K562 (cell line): ENCODE measurements around the gene BHLHE40. TPM values are rescaled to one million over a fixed set of nuclear protein-coding genes. Genes with fewer than 3 reads are reported as not detected.

ENCODE experiments used
- BRF1 ChIP-seq: IDR thresholded peaks from 3 replicates; pipeline ENCODE4 v1.6.1; 2011; ENCODE audit warnings: borderline replicate concordance, mild to moderate bottlenecking; ENCODE audit not compliant: insufficient read length; ENCODE audit errors: extremely low read depth
- POLR2G ChIP-seq: fragments of 200-400 bp; formaldehyde crosslinking; IDR thresholded peaks from 2 replicates; pipeline ENCODE4 v1.6.1; 2017; ENCODE audit warnings: low read depth, mild to moderate bottlenecking, antibody characterized with exemption, low read length, moderate library complexity
- SRSF9 ChIP-seq: fragments of 200-400 bp; formaldehyde crosslinking; IDR thresholded peaks from 2 replicates; pipeline ENCODE4 v1.6.1; 2017; ENCODE audit warnings: low read depth, low read length, borderline replicate concordance
- TBL1XR1 ChIP-seq, 2 experiments: IDR thresholded peaks; 2 replicates each; pipeline ENCODE4 v1.6.1; 2012; ENCODE audit warnings: improper control_type of control experiment in 2 of 2, low read length in 2 of 2, mild to moderate bottlenecking in 1 of 2
- TCF7 ChIP-seq: sonication (generic); IDR thresholded peaks from 2 replicates; pipeline ENCODE4 v1.6.1; 2016; ENCODE audit warnings: antibody characterized with exemption, borderline replicate concordance
- YBX1 ChIP-seq: fragments of 450-650 bp; IDR thresholded peaks from 2 replicates; pipeline ENCODE4 v1.7.1; 2016; ENCODE audit warnings: mild to moderate bottlenecking
- ZBTB17 ChIP-seq: fragments of 450-650 bp; formaldehyde crosslinking; IDR thresholded peaks from 2 replicates; pipeline ENCODE4 v1.4.0; 2020; ENCODE audit warnings: mild to moderate bottlenecking
- polyA plus RNA-seq, 8 experiments: library from polyadenylated mRNA; depleted of rRNA in 4 of 8; stranded (reverse) in 5 of 8; unstranded in 3 of 8; fragments of >200 nt; fragmentation: Nextera tagmentation in 2 of 8; fragmentation: Illumina TruSeq in 1 of 8; extraction: Ambion mirVana in 2 of 8; extraction: Trizol in 1 of 8; gene quantifications; 2 replicates each; pipeline versions ENCODE4 v1.2.1 to v1.2.3, GENCODE V29; 2011 to 2014; ENCODE audit warnings: inconsistent platforms in 1 of 8, missing spikeins in 1 of 8
- total RNA-seq, 7 experiments: library from RNA; depleted of rRNA in 6 of 7; stranded (reverse); fragments of >200 nt in 6 of 7; fragmentation: Illumina TruSeq in 2 of 7; extraction: Trizol in 2 of 7; gene quantifications; 2 replicates each; pipeline versions ENCODE4 v1.2.1 to v1.2.3, GENCODE V29; 2011 to 2021; ENCODE audit warnings: low replicate concordance in 1 of 7
- TF ChIP-seq, protein P1 (sequence below): sonication (generic); formaldehyde crosslinking; IDR thresholded peaks from 2 replicates; pipeline ENCODE4 v1.8.0; 2022; ENCODE audit warnings: mild to moderate bottlenecking, missing genetic modification reagents, borderline replicate concordance
- TF ChIP-seq, protein P2 (sequence below): fragments of 250-450 bp; sonication (Bioruptor Pico); IDR thresholded peaks from 2 replicates; pipeline ENCODE4 v1.4.0; 2020; ENCODE audit warnings: mild to moderate bottlenecking, moderate library complexity, borderline replicate concordance
- TF ChIP-seq, protein P3 (sequence below): sonication (generic); formaldehyde crosslinking; IDR thresholded peaks from 2 replicates; pipeline ENCODE4 v1.8.1; 2023; ENCODE audit warnings: mild to moderate bottlenecking, missing genetic modification reagents, moderate library complexity
- TF ChIP-seq, protein P4 (sequence below): sonication (generic); formaldehyde crosslinking; IDR thresholded peaks from 2 replicates; pipeline ENCODE4 v1.8.0; 2022; ENCODE audit warnings: mild to moderate bottlenecking, low read depth, missing genetic modification reagents
- TF ChIP-seq, protein P5 (sequence below): fragments of 250-450 bp; sonication (Bioruptor Pico); IDR thresholded peaks from 2 replicates; pipeline ENCODE4 v1.5.0; 2021
- TF ChIP-seq, protein P6 (sequence below): fragments of 450-650 bp; conservative IDR thresholded peaks from 2 replicates; pipeline ENCODE4 v1.6.1; 2016; ENCODE audit warnings: missing genetic modification characterization, low read depth, mild to moderate bottlenecking, control low read depth, missing compliant biosample characterization
- TF ChIP-seq, protein P7 (sequence below): fragments of 450-650 bp; formaldehyde crosslinking; conservative IDR thresholded peaks from 2 replicates; pipeline ENCODE4 v1.4.0; 2022; ENCODE audit warnings: mild to moderate bottlenecking, missing genetic modification characterization

BHLHE40 gene
- total and polyA plus RNA-seq, 9 of the 15 experiments (the other 6 are each of a cell fraction or from before 2014, with no cell fraction given), result 12.0 to 83.9 (median 31.4) TPM

DNA sequence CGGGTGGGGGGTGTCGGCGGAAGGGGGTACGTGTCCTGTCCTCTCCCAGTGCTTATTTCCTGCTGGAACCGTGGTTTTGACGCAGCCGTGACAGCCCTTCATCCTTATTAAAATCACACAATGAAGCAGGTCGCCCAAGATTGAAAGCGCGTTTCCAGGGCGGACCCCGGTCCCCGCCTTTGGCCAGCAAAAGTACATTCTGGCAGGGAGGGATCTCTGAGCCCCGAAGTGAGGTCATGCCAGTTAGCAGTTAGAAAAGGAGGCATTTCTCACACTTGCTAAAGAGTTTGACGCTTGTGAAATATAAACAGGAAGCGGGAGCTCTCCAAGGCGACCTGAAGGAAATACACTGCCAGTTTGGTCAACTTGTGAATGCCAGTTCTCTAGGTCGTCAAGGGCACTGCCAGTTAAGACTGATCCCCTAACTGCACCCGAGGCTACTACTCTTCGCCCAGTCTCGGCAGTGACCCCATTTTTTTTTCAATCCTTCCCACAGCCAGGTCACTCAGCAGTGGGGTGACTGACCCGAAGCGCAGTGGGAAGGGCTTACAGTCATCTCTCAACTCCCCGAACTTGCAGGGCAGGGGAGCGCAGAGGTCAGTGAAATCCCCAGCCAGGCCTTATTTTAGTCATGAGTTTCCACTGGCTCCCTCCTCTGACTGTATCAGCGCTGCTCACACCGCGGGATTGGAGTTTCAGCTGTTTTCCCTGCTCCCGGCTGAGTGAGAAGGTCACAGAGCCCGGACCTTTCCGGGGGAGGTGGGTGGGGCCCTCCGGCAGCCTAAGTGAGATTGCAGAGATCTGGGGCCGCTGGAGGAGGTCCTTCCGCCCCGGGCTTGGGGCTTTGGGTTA, 2.0 kb upstream of the BHLHE40 start (continued):
- TF ChIP-seq, protein P1, sequence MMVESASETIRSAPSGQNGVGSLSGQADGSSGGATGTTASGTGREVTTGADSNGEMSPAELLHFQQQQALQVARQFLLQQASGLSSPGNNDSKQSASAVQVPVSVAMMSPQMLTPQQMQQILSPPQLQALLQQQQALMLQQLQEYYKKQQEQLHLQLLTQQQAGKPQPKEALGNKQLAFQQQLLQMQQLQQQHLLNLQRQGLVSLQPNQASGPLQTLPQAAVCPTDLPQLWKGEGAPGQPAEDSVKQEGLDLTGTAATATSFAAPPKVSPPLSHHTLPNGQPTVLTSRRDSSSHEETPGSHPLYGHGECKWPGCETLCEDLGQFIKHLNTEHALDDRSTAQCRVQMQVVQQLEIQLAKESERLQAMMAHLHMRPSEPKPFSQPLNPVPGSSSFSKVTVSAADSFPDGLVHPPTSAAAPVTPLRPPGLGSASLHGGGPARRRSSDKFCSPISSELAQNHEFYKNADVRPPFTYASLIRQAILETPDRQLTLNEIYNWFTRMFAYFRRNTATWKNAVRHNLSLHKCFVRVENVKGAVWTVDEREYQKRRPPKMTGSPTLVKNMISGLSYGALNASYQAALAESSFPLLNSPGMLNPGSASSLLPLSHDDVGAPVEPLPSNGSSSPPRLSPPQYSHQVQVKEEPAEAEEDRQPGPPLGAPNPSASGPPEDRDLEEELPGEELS, result no peak
- TF ChIP-seq, protein P2, sequence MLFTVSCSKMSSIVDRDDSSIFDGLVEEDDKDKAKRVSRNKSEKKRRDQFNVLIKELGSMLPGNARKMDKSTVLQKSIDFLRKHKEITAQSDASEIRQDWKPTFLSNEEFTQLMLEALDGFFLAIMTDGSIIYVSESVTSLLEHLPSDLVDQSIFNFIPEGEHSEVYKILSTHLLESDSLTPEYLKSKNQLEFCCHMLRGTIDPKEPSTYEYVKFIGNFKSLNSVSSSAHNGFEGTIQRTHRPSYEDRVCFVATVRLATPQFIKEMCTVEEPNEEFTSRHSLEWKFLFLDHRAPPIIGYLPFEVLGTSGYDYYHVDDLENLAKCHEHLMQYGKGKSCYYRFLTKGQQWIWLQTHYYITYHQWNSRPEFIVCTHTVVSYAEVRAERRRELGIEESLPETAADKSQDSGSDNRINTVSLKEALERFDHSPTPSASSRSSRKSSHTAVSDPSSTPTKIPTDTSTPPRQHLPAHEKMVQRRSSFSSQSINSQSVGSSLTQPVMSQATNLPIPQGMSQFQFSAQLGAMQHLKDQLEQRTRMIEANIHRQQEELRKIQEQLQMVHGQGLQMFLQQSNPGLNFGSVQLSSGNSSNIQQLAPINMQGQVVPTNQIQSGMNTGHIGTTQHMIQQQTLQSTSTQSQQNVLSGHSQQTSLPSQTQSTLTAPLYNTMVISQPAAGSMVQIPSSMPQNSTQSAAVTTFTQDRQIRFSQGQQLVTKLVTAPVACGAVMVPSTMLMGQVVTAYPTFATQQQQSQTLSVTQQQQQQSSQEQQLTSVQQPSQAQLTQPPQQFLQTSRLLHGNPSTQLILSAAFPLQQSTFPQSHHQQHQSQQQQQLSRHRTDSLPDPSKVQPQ (CRISPR knock-in tag), result peak; percentile 46; the same call in 1 of the 2 replicates
- TF ChIP-seq TCF7 (peak; percentile 63), ZBTB17 (peak; percentile 46; the same call in 1 of the 2 replicates), POLR2G (no peak), BRF1 (no peak), TBL1XR1 (IDR thresholded peaks at IDR 0.05; ENCODE audit: low read length in 2 of 2) (peak; percentile 23 to 85; a peak in 2 of 4 replicates), SRSF9 (no peak), YBX1 (no peak)
- TF ChIP-seq, protein P3, sequence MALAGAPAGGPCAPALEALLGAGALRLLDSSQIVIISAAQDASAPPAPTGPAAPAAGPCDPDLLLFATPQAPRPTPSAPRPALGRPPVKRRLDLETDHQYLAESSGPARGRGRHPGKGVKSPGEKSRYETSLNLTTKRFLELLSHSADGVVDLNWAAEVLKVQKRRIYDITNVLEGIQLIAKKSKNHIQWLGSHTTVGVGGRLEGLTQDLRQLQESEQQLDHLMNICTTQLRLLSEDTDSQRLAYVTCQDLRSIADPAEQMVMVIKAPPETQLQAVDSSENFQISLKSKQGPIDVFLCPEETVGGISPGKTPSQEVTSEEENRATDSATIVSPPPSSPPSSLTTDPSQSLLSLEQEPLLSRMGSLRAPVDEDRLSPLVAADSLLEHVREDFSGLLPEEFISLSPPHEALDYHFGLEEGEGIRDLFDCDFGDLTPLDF (CRISPR knock-in tag), result peak; percentile 73
- TF ChIP-seq, protein P4, sequence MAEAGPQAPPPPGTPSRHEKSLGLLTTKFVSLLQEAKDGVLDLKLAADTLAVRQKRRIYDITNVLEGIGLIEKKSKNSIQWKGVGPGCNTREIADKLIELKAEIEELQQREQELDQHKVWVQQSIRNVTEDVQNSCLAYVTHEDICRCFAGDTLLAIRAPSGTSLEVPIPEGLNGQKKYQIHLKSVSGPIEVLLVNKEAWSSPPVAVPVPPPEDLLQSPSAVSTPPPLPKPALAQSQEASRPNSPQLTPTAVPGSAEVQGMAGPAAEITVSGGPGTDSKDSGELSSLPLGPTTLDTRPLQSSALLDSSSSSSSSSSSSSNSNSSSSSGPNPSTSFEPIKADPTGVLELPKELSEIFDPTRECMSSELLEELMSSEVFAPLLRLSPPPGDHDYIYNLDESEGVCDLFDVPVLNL, result no peak
- TF ChIP-seq, protein P5, sequence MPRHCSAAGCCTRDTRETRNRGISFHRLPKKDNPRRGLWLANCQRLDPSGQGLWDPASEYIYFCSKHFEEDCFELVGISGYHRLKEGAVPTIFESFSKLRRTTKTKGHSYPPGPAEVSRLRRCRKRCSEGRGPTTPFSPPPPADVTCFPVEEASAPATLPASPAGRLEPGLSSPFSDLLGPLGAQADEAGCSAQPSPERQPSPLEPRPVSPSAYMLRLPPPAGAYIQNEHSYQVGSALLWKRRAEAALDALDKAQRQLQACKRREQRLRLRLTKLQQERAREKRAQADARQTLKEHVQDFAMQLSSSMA (CRISPR knock-in tag), result peak; percentile 75; the same call in 1 of the 2 replicates
- TF ChIP-seq, protein P6, sequence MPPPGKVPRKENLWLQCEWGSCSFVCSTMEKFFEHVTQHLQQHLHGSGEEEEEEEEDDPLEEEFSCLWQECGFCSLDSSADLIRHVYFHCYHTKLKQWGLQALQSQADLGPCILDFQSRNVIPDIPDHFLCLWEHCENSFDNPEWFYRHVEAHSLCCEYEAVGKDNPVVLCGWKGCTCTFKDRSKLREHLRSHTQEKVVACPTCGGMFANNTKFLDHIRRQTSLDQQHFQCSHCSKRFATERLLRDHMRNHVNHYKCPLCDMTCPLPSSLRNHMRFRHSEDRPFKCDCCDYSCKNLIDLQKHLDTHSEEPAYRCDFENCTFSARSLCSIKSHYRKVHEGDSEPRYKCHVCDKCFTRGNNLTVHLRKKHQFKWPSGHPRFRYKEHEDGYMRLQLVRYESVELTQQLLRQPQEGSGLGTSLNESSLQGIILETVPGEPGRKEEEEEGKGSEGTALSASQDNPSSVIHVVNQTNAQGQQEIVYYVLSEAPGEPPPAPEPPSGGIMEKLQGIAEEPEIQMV (tag), result peak; percentile 40; the same call in 1 of the 2 replicates
- TF ChIP-seq, protein P7, sequence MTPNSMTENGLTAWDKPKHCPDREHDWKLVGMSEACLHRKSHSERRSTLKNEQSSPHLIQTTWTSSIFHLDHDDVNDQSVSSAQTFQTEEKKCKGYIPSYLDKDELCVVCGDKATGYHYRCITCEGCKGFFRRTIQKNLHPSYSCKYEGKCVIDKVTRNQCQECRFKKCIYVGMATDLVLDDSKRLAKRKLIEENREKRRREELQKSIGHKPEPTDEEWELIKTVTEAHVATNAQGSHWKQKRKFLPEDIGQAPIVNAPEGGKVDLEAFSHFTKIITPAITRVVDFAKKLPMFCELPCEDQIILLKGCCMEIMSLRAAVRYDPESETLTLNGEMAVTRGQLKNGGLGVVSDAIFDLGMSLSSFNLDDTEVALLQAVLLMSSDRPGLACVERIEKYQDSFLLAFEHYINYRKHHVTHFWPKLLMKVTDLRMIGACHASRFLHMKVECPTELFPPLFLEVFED, result no peak
